Stomach (tissue), 4 donors: Measurements from ENCODE around the gene NCKAP1.

ENCODE experiments used
- CTCF ChIP-seq, 7 experiments: fragments of 450-650 bp in 4 of 7; fragments of 200-600 bp in 3 of 7; sonication (generic) in 3 of 7; IDR thresholded peaks; one replicate each; pipeline ENCODE4 v1.5.1; 2016 to 2019; ENCODE audit warnings: antibody characterized with exemption in 7 of 7, control low read depth in 2 of 7, mild to moderate bottlenecking in 1 of 7
- EP300 ChIP-seq: sonication (generic); formaldehyde crosslinking; IDR thresholded peaks from one replicate; pipeline ENCODE4 v1.6.1; 2017; ENCODE audit warnings: antibody characterized with exemption
- POLR2A ChIP-seq, 4 donors: fragments of 450-650 bp; IDR thresholded peaks; one replicate each; pipeline ENCODE4 v1.6.1; 2016; ENCODE audit warnings: antibody characterized with exemption in 4 of 4, control low read depth in 2 of 4, mild to moderate bottlenecking in 1 of 4, moderate library complexity in 1 of 4
- POLR2AphosphoS5 ChIP-seq, 3 donors: sonication (generic); formaldehyde crosslinking; IDR thresholded peaks; one replicate each; pipeline ENCODE4 v1.6.1; 2016; ENCODE audit warnings: antibody characterized with exemption in 3 of 3

GRCh38 chr2:183078163-183078463 lies 39.9 kb upstream of the NCKAP1 start:
- no peak for TF ChIP-seq CTCF (IDR thresholded peaks at IDR 0.05)
- TF ChIP-seq POLR2A (IDR thresholded peaks at IDR 0.05), result no peak
- no peak for TF ChIP-seq POLR2AphosphoS5 (IDR thresholded peaks at IDR 0.05)
- no peak for TF ChIP-seq EP300
